ENCODE measurements around the gene IL18BP.

IL18BP gene

DNA sequence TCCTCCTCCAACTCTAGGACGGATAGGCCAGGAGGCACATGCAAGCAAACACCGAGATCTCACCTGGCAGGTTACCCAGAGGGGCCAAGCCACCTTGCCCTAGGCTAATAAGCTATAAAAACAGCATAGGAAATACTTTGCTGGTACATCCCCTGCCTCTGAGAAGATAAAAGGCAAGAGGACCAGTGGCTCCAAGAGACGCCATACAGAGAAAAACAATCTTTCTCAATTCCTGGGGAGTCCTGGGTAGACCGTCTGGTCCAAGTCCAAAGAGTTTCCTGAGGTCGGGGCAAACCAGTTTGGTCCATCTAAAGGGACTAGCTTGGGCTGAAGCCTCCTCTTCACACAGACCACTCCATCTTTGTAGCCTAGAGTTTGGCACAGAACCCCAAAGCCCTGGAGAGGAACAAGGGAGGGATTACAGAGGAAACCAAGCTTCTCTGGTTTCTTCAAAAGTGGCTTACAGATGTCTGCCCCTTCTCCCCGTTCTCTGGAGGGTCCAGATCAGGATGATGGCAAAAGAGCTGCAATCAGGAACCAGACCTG is 41.2 kb downstream of the IL18BP start:
- TF ChIP-seq, protein P1, sequence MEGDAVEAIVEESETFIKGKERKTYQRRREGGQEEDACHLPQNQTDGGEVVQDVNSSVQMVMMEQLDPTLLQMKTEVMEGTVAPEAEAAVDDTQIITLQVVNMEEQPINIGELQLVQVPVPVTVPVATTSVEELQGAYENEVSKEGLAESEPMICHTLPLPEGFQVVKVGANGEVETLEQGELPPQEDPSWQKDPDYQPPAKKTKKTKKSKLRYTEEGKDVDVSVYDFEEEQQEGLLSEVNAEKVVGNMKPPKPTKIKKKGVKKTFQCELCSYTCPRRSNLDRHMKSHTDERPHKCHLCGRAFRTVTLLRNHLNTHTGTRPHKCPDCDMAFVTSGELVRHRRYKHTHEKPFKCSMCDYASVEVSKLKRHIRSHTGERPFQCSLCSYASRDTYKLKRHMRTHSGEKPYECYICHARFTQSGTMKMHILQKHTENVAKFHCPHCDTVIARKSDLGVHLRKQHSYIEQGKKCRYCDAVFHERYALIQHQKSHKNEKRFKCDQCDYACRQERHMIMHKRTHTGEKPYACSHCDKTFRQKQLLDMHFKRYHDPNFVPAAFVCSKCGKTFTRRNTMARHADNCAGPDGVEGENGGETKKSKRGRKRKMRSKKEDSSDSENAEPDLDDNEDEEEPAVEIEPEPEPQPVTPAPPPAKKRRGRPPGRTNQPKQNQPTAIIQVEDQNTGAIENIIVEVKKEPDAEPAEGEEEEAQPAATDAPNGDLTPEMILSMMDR (IDR thresholded peaks at IDR 0.05; ENCODE audit: low read depth, low read length), result no peak
- no peak for TF ChIP-seq EZH2phosphoT487 (IDR thresholded peaks at IDR 0.05; ENCODE audit: low read depth)
- peaks cover 34% of the 10 kb centered on the region for H3K79me2 ChIP-seq (ENCODE audit: low read length)
- H3K9ac ChIP-seq (ENCODE audit: low read length), result no peak overlapping the region
- peaks cover 5% of the 10 kb centered on the region; the same call in 1 of the 2 replicates for H4K20me1 ChIP-seq (ENCODE audit: insufficient read depth, low read length)
- peaks cover 8% of the 10 kb centered on the region for H3K36me3 ChIP-seq (replicated peaks; ENCODE audit: low read depth, low read length)
- H2AFZ ChIP-seq (ENCODE audit: low read depth, low read length), result no peak overlapping the region
- H3K4me2 ChIP-seq (ENCODE audit: low read length), result no peak overlapping the region
- H3K4me1 ChIP-seq (ENCODE audit: low read length), result no peaks in the 10 kb centered on the region
- H3K27ac ChIP-seq (ENCODE audit: low read length), result no peak overlapping the region
- no peaks in the 10 kb centered on the region for H3K9me3 ChIP-seq (ENCODE audit: insufficient read depth, low read length)
- H3K27me3 ChIP-seq (ENCODE audit: low read depth, low read length), result no peaks in the 10 kb centered on the region
- no peak overlapping the region for H3K4me3 ChIP-seq (ENCODE audit: low read length)

DNA sequence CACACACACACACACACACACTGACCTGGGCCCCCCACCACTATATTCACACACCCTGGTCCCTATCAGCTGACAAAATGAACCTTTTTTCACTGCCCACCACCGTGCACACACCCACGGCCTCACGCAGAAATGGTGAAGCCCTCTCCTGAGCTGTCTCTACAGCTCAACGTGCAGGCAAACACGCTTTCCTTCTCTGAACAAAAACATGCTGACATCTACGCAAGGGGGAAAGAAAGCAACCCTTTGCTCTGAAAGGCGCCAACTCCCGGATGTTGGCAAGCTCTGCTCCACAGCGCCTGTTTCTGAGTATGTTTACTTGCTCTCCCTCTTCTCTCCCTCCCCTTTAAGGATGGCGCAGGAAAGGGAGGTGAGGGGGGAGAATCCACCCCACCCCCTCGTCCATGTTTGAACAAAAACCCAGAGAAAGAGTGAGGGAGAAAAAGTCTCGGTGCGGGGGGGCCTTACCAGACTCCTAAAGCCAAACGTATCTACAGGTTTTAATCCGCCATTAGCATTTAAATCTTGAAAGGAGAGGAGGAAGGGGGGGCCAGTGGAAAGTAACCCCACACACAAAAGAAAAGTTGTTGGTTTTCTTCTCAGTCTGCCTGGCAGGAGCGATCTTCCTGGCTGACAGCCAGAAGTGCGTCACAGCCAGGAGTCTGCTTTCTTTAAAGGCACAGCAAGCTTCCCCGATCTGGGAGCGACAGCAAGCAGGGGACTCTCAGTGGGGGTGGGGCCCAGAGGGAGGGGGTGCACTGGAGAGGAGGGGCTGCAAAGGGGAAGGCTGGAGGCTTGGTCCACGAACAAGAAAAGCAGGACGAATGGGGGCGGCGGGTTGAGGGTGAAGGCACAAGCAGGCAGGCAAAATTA is 42.0 kb downstream of the IL18BP start:
- Histone ChIP-seq H3K9me3 (ENCODE audit: insufficient read depth, low read length) (no peaks in the 10 kb centered on the region), H3K79me2 (ENCODE audit: low read length) (peaks cover 34% of the 10 kb centered on the region), H3K4me2 (ENCODE audit: low read length) (no peak overlapping the region), H3K4me3 (ENCODE audit: low read length) (no peak overlapping the region), H4K20me1 (ENCODE audit: insufficient read depth, low read length) (peaks cover 5% of the 10 kb centered on the region; the same call in 1 of the 2 replicates), H3K36me3 (replicated peaks; ENCODE audit: low read depth, low read length) (peaks cover 2% of the 10 kb centered on the region), H3K27me3 (ENCODE audit: low read depth, low read length) (no peaks in the 10 kb centered on the region), H2AFZ (ENCODE audit: low read depth, low read length) (no peak overlapping the region), H3K27ac (ENCODE audit: low read length) (no peak overlapping the region), H3K4me1 (ENCODE audit: low read length) (no peaks in the 10 kb centered on the region), H3K9ac (ENCODE audit: low read length) (no peak overlapping the region)
- TF ChIP-seq EZH2phosphoT487 (IDR thresholded peaks at IDR 0.05; ENCODE audit: low read depth), result no peak
- TF ChIP-seq, protein P1 (IDR thresholded peaks at IDR 0.05; ENCODE audit: low read depth, low read length), result no peak

DNA sequence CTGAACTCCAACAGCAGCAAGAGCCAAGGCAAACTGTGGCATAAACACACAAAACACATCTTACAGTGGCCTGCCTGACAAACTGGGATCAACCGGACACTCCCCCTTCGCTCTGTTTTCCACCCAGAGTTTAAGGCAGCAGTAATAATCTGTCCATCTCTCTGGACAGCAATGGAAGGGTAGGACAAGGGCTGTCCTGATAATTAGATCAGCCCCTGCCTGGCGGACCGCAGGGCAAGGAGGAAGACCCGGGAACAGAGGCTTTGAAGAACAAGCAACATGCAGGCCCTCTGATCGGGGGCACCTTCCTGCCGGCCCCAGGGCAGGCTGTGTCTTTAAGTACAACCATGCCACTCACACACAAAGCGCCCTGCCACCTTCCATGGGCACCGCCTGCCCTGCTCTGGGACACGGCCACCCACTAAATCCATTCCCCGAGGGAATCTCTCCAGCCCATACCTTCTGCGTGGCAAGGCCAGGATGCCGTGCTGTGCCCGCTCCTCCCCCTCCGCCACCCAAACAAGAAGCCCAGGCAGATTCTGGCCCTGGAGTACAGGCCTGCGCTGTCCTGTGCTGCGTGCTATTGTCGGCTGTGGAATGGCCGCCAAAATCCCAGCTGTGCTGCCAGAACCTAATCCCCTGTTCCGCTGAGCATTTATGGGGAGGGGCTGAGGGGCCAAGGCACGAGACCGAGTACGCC is 42.8 kb downstream of the IL18BP start:
- H3K27ac ChIP-seq (ENCODE audit: low read length), result no peak overlapping the region
- no peaks in the 10 kb centered on the region for H3K27me3 ChIP-seq (ENCODE audit: low read depth, low read length)
- no peak overlapping the region for H3K4me2 ChIP-seq (ENCODE audit: low read length)
- H3K4me1 ChIP-seq (ENCODE audit: low read length), result no peaks in the 10 kb centered on the region
- H3K4me3 ChIP-seq (ENCODE audit: low read length), result no peak overlapping the region
- no peak overlapping the region for H3K9ac ChIP-seq (ENCODE audit: low read length)
- H3K9me3 ChIP-seq (ENCODE audit: insufficient read depth, low read length), result no peaks in the 10 kb centered on the region
- no peaks in the 10 kb centered on the region for H3K36me3 ChIP-seq (replicated peaks; ENCODE audit: low read depth, low read length)
- H4K20me1 ChIP-seq (ENCODE audit: insufficient read depth, low read length), result peaks cover 5% of the 10 kb centered on the region; the same call in 1 of the 2 replicates
- no peak overlapping the region for H2AFZ ChIP-seq (ENCODE audit: low read depth, low read length)
- no peak for TF ChIP-seq EZH2phosphoT487 (IDR thresholded peaks at IDR 0.05; ENCODE audit: low read depth)
- TF ChIP-seq, protein P1 (IDR thresholded peaks at IDR 0.05; ENCODE audit: low read depth, low read length), result no peak
- H3K79me2 ChIP-seq (ENCODE audit: low read length), result peaks cover 33% of the 10 kb centered on the region
